ENCODE data around the gene SCD5. TPM values are rescaled to one million over a fixed set of nuclear protein-coding genes. Genes with fewer than 3 reads are reported as not detected.

Gene SCD5
- total and polyA plus RNA-seq, 2 experiments from 2014 or later: 0.79 to 1.6 TPM

DNA sequence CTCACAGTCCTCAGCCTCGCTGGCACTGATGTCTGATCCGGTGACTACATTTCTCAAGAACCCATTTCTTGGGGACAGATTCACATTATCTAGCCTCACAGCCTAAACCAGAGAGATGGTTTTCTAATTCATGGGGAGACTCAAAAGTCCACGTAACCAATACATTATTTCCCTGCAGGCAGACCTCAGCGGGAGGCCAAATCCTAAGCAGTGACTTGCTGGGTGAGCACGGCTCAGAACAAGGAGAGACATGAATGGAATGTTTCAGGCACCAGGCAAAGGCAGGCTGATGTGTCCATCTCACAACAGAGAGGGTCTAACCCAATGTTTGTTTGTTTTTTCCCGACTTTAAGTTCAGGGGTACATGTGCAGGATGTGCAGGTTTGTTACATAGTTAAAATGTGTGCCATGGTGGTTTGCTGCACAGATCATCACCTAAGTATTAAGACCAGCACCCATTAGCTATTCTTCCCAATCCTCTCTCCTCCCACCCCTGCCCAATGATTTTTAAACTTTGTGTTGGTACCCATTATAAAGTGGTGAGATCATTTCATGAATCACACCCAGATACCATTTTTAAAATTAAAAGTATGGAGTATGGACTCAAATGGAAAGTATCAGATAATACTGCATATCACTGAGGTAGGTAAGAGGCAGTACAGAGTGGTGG, 53.3 kb downstream of the SCD5 start:
- H3K4me1 ChIP-seq (ENCODE audit: insufficient read depth): peaks cover 23% of the 10 kb centered on the region
- H3K27me3 Mint-ChIP-seq (ENCODE audit: insufficient read depth, low read depth, poor library complexity): peaks cover 2% of the 10 kb centered on the region
- H3F3A ChIP-seq (replicated peaks; ENCODE audit: low read depth): no peaks in the 10 kb centered on the region
- H3K36me3 Mint-ChIP-seq (ENCODE audit: low read depth): no peaks in the 10 kb centered on the region
- no peak overlapping the region for H3K27ac ChIP-seq (ENCODE audit: low read depth)
- no peak overlapping the region for H3K27ac Mint-ChIP-seq
- H2AFZ ChIP-seq: no peak overlapping the region
- no peaks in the 10 kb centered on the region for H3K36me3 ChIP-seq (ENCODE audit: insufficient read depth)
- no peaks in the 10 kb centered on the region for H3K79me2 ChIP-seq (replicated peaks; ENCODE audit: insufficient read depth)
- H3K4me3 ChIP-seq: no peak overlapping the region
- 0 out of 2 replicates have a peak overlapping the region, but pooled peaks have one; percentile 66 for H3K4me2 ChIP-seq
- H3K4me3 Mint-ChIP-seq: no peak overlapping the region
- no peaks in the 10 kb centered on the region for H4K20me1 ChIP-seq (replicated peaks; ENCODE audit: insufficient read depth)
- ATAC-seq (peak; percentile 66), DNase-seq (ENCODE audit: low spot score) (peak; percentile 54)
- TF ChIP-seq CREB1 (CRISPR knock-in tag; IDR thresholded peaks at IDR 0.05; ENCODE audit: low read depth) (no peak), STAT1 (IDR thresholded peaks at IDR 0.05; ENCODE audit: unreplicated experiment) (no peak), EZH2phosphoT487 (IDR thresholded peaks at IDR 0.05; ENCODE audit: unreplicated experiment) (no peak), EZH2 (IDR thresholded peaks at IDR 0.05; ENCODE audit: low read depth, unreplicated experiment) (no peak), ZNF114 (CRISPR knock-in tag; IDR thresholded peaks at IDR 0.05) (no peak), JUNB (IDR thresholded peaks at IDR 0.05; ENCODE audit: unreplicated experiment) (no peak), POLR2AphosphoS5 (IDR thresholded peaks at IDR 0.05; ENCODE audit: low read depth) (no peak), NANOG (IDR thresholded peaks at IDR 0.05; ENCODE audit: borderline replicate concordance) (no peak), ZNF331 (CRISPR knock-in tag; IDR thresholded peaks at IDR 0.05; ENCODE audit: low read depth) (no peak)
- TF ChIP-seq, protein P1, sequence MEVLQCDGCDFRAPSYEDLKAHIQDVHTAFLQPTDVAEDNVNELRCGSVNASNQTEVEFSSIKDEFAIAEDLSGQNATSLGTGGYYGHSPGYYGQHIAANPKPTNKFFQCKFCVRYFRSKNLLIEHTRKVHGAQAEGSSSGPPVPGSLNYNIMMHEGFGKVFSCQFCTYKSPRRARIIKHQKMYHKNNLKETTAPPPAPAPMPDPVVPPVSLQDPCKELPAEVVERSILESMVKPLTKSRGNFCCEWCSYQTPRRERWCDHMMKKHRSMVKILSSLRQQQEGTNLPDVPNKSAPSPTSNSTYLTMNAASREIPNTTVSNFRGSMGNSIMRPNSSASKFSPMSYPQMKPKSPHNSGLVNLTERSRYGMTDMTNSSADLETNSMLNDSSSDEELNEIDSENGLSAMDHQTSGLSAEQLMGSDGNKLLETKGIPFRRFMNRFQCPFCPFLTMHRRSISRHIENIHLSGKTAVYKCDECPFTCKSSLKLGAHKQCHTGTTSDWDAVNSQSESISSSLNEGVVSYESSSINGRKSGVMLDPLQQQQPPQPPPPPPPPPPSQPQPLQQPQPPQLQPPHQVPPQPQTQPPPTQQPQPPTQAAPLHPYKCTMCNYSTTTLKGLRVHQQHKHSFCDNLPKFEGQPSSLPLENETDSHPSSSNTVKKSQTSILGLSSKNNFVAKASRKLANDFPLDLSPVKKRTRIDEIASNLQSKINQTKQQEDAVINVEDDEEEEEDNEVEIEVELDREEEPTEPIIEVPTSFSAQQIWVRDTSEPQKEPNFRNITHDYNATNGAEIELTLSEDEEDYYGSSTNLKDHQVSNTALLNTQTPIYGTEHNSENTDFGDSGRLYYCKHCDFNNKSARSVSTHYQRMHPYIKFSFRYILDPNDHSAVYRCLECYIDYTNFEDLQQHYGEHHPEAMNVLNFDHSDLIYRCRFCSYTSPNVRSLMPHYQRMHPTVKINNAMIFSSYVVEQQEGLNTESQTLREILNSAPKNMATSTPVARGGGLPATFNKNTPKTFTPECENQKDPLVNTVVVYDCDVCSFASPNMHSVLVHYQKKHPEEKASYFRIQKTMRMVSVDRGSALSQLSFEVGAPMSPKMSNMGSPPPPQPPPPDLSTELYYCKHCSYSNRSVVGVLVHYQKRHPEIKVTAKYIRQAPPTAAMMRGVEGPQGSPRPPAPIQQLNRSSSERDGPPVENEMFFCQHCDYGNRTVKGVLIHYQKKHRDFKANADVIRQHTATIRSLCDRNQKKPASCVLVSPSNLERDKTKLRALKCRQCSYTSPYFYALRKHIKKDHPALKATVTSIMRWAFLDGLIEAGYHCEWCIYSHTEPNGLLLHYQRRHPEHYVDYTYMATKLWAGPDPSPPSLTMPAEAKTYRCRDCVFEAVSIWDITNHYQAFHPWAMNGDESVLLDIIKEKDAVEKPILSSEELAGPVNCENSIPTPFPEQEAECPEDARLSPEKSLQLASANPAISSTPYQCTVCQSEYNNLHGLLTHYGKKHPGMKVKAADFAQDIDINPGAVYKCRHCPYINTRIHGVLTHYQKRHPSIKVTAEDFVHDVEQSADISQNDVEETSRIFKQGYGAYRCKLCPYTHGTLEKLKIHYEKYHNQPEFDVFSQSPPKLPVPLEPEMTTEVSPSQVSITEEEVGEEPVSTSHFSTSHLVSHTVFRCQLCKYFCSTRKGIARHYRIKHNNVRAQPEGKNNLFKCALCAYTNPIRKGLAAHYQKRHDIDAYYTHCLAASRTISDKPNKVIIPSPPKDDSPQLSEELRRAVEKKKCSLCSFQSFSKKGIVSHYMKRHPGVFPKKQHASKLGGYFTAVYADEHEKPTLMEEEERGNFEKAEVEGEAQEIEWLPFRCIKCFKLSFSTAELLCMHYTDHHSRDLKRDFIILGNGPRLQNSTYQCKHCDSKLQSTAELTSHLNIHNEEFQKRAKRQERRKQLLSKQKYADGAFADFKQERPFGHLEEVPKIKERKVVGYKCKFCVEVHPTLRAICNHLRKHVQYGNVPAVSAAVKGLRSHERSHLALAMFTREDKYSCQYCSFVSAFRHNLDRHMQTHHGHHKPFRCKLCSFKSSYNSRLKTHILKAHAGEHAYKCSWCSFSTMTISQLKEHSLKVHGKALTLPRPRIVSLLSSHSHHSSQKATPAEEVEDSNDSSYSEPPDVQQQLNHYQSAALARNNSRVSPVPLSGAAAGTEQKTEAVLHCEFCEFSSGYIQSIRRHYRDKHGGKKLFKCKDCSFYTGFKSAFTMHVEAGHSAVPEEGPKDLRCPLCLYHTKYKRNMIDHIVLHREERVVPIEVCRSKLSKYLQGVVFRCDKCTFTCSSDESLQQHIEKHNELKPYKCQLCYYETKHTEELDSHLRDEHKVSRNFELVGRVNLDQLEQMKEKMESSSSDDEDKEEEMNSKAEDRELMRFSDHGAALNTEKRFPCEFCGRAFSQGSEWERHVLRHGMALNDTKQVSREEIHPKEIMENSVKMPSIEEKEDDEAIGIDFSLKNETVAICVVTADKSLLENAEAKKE (CRISPR knock-in tag; IDR thresholded peaks at IDR 0.05): no peak
- TF ChIP-seq, protein P2, sequence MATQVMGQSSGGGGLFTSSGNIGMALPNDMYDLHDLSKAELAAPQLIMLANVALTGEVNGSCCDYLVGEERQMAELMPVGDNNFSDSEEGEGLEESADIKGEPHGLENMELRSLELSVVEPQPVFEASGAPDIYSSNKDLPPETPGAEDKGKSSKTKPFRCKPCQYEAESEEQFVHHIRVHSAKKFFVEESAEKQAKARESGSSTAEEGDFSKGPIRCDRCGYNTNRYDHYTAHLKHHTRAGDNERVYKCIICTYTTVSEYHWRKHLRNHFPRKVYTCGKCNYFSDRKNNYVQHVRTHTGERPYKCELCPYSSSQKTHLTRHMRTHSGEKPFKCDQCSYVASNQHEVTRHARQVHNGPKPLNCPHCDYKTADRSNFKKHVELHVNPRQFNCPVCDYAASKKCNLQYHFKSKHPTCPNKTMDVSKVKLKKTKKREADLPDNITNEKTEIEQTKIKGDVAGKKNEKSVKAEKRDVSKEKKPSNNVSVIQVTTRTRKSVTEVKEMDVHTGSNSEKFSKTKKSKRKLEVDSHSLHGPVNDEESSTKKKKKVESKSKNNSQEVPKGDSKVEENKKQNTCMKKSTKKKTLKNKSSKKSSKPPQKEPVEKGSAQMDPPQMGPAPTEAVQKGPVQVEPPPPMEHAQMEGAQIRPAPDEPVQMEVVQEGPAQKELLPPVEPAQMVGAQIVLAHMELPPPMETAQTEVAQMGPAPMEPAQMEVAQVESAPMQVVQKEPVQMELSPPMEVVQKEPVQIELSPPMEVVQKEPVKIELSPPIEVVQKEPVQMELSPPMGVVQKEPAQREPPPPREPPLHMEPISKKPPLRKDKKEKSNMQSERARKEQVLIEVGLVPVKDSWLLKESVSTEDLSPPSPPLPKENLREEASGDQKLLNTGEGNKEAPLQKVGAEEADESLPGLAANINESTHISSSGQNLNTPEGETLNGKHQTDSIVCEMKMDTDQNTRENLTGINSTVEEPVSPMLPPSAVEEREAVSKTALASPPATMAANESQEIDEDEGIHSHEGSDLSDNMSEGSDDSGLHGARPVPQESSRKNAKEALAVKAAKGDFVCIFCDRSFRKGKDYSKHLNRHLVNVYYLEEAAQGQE (IDR thresholded peaks at IDR 0.05; ENCODE audit: unreplicated experiment): no peak
- TF ChIP-seq, protein P3, sequence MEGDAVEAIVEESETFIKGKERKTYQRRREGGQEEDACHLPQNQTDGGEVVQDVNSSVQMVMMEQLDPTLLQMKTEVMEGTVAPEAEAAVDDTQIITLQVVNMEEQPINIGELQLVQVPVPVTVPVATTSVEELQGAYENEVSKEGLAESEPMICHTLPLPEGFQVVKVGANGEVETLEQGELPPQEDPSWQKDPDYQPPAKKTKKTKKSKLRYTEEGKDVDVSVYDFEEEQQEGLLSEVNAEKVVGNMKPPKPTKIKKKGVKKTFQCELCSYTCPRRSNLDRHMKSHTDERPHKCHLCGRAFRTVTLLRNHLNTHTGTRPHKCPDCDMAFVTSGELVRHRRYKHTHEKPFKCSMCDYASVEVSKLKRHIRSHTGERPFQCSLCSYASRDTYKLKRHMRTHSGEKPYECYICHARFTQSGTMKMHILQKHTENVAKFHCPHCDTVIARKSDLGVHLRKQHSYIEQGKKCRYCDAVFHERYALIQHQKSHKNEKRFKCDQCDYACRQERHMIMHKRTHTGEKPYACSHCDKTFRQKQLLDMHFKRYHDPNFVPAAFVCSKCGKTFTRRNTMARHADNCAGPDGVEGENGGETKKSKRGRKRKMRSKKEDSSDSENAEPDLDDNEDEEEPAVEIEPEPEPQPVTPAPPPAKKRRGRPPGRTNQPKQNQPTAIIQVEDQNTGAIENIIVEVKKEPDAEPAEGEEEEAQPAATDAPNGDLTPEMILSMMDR (conservative IDR thresholded peaks at IDR 0.05; ENCODE audit: low read depth in 2 of 2): no peak
- TF ChIP-seq, protein P4, sequence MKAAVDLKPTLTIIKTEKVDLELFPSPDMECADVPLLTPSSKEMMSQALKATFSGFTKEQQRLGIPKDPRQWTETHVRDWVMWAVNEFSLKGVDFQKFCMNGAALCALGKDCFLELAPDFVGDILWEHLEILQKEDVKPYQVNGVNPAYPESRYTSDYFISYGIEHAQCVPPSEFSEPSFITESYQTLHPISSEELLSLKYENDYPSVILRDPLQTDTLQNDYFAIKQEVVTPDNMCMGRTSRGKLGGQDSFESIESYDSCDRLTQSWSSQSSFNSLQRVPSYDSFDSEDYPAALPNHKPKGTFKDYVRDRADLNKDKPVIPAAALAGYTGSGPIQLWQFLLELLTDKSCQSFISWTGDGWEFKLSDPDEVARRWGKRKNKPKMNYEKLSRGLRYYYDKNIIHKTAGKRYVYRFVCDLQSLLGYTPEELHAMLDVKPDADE (IDR thresholded peaks at IDR 0.05): no peak
- no peaks in the 10 kb centered on the region for H3K9me3 Mint-ChIP-seq
- no peaks in the 10 kb centered on the region for H3K9me2 ChIP-seq (ENCODE audit: insufficient read depth)
- no peaks in the 10 kb centered on the region for H3K27me3 ChIP-seq (ENCODE audit: insufficient read depth)
- peaks cover 23% of the 10 kb centered on the region for H3K4me1 Mint-ChIP-seq

All from GM23338 (cell line).